ENCODE data around the gene MTCP1.
A peak's percentile ranks its signal among the peaks of the same experiment; 100 is the strongest.

MTCP1 gene, protein sequence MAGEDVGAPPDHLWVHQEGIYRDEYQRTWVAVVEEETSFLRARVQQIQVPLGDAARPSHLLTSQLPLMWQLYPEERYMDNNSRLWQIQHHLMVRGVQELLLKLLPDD

DNA sequence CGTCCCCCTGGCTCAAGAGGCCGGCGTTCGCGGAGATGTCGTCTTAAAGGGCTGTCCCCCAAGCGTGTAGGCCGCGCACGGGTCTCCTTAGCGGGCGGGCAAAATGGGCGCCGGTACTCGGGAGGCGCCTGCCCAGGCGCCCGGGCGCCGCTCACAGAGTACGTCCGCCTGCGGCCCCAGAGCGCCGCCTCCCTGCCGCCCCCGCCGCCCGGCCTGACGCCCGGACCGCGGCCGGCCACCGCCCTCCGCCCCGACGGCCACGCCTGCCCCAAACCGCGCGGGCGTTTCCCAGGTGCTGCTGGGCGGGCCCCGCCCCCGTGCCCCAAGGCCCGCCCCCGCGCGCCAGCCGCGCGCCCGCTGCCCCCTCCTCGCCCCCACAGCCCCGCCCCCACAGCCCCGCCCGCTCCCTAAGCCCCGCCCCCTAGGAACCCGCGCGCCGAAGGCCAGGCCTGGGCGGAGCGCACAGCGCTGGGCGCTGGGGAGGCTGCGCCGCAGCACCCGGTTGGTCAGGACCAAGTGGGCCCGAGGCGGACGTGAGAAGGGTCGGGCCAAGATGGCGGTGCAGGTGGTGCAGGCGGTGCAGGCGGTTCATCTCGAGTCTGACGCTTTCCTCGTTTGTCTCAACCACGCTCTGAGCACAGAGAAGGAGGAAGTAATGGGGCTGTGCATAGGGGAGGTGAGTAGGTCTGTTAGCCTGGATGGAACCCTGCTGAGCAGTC, at the start of gene MTCP1, which contains the start of the genes BRCC3 and CMC4:
MTCP1 (minus strand) TSS at position 162 of the 719 bp plus-strand sequence. CDS start 5,126 bp downstream, outside the sequence.
BRCC3 (plus strand) TSS at position 534 of the 719 bp plus-strand sequence; CDS start at position 554, 20 bp downstream.
CMC4 (minus strand) TSS at position 162 of the 719 bp plus-strand sequence. CDS start 7,113 bp downstream, outside the sequence.
- peak; percentile 84 for DNase-seq

DNA sequence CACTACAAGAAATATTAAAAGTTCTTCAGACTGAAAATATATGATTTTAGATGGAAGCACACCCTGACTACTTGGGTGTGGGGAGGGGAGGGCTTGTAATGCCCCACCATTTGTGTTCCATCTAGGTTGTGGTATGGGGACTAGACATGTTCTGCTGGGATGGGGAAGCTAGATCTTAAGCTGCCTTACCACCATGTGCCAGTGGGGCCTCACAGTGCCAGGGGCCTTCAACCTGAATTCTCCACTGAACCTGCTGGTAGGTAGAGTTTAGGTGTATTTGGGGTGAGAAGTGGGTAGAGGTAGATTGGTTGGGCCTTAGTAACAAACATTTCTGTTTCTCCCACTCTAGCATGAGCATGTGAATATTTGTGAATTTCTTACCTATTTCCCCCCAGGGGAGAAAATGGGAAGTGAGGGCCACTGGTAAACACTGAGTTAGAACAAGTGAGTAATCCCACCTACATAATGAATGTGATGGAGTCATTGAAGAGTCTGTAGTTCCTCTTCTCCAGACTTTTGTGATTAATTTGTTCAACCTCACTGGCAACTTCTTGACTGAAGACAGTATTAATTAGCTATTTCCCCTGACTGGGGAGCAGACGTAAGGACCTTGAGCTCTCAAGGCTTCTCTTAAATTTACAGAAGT, 44.4 kb upstream of the MTCP1 start:
- DNase-seq, result no peak

DNA sequence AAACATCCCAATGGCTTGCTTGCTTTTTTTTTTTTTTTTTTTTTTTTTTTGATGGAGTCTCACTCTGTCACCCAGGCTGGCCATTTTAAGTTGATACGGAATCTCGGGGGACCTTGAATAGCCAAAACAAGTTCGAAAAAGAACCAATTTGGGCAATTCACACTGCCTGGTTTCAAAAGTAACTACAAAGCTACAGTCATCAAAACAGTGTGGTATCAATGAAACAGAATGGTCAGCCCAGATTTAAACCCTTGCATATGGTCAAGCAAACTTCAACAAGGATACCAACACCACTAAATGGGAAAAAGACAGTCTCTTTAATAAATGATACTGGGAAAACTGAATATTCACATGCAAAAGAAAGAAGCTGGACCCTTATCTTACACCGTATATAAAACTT, 42.2 kb upstream of the MTCP1 start:
- DNase-seq, result no peak

DNA sequence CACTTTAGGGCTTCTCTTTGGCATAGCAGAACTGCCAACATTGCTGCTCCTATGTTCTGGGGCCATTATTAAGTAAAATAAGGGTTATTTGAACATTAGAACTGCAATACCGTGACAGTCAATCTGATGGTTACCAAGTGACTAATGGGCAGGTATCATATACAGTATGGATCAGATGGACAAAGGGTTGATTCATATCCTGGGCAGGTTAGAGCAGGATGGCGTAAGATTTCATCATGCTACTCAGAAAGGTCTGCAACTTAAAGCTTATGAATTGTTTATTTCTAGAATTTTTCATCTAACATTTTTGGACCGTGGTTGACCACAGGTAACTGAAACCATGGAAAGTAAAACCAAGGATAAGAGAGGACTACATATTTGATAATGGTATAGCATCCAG, 41.2 kb upstream of the MTCP1 start:
- no peak for DNase-seq

DNA sequence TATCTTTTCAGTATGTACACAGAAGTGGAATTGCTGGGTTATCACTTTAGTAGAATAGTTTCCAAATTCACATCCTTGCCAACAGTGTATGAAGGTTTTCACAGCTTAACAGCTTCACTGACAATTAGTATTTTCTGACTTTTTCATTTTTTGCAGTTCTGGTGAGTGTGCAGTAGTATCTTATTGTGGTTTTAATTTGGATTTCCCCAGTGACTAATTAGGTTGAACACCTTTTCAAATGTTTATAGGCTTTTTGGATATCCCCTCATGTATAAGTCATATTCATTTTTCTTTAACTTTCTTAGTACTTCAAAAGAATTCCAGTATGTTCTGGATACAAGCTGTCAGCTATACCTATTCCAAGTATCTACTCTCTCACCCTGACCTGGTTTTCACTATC, 37.5 kb upstream of the MTCP1 start:
- DNase-seq, result no peak

DNA sequence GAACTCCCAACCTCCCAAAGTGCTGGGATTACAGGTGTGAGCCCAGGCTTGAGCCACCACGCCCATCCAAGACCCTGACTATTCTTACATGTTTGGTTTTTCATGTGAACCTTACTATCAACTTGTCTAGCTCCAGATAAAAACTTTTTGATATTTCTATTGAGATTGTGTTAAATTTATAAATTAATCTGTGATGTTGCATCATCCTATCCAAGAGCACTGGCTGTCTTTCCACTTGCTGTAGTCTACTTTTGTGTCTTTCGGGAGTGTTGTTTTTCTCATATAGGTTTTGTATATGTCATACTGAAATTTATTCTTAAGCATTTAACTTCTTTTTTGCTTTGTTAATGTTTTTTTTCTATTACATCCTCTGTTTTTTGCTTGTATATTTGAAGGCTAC, 35.0 kb upstream of the MTCP1 start:
- DNase-seq, result no peak

DNA sequence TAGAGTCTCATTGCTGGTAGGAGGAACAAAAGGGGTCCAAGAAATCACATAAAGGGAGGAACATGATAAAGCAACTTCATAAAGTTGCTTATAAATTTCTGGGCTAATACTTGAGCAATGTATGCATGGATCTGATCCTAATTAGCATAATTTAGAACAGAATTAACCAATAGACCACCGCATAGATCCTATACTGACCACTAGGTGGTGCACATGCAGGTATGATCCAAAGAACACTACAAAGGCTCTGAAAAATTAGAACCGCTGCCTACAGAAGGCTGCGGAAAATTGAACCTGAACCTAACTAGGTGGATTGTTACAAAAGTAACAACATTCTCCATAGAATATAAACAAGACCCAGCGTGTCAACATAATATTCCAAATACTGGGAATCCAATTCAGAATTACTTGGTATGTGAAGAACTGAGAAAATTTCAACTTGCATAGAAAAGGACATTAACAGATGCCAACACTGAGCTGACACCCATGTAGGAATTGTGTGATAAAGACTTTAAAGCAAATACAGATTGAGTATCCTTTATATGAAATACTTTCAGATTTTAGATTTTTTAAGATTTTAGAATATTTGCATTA, 23.6 kb upstream of the MTCP1 start:
- no peak for DNase-seq

DNA sequence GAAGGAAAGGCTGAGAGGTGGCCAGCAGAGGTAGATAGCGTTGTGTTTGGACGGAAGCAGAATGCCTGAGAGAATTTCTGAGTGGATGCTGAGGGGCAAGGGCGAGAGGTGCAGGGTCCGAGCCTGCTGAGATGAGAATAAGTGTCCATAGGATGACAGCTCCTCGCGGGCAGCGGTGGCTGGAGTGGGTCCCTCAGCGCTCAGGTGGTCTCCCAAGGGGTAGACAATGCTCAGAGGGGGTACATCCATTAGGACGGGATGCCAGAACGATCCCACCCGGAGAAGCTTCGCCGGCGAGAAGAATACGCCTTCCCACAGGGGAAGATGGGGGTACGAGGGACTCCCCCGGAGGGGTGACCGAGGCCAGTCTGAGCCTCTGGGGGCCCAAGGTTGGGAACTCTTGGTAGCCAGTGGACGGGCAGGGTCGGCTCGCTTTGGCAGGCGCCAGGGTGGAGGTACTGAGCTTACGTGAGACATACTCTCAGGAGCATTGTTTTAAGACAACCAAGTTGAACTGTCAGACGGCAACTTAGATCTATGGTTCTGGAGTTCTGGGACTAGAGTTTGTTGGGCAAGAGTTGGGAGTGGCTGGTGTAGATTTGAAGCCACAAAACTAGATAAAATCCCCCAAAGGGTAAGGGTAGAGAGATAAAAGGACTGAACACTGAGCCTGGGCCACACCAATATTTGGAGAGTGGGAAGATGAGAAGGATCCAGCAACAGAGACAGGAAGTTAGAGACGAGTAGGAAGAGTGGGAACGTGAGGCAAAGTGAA, 16.2 kb upstream of the MTCP1 start:
- no peak for DNase-seq

DNA sequence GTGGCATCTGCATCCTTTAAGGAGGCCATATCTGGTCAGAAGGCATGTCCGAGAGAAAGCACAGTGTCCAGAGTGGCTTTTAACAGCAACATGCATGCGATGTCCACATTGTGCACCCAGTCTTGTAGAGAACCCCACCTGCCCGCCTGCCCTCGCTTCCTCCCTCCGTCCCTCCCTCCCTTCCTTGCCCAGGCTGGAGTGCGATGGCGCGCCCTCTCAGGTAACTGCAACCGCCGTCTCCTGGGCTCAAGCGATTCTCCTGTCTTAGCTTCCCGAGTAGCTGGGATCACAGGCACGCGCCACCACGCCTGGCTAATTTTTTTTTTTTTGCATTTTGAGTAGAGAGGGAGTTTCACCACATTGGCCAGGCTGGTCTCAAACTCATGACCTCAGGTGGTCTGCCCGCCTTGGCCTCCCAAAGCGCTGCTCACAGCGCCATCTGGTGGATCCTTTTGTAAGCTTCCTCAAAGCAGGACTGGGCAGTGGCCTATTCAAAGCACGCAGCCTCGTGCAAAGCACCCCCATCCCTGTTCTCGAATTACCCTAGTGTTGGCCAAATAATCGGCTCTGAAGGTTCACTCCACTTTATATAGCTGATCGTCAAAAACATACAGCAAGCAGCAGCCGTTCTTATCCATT, 15.4 kb upstream of the MTCP1 start:
- no peak for DNase-seq

DNA sequence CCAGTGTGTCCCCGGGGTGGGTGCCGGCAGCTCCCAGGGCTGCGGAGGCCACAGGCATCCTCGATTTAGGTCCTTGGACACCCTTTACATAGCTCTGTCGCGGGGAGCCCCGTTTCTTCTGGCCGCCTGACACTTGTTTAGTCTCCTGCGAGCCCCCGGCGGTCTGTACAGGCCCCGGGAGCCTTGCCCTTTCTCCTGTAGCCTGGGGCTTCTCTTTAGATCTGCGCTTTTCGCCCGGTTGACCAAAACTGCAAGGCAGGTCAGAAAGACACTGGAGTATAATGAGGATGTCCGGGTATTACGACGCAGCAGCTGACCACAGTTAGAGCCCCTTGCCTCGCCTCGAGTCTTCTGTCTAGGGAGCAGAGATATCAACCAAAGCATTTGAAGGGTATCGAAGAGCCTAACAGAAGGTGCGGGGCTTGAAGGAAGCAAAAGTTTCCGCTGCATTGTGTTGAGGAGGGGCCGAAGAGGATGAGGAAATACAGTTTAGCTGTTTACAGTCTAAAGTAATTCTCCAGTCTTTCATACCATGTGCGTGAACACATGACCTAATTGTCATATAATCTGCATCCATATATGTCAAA, 851 bp upstream of the MTCP1 start:
- DNase-seq, result no peak

DNA sequence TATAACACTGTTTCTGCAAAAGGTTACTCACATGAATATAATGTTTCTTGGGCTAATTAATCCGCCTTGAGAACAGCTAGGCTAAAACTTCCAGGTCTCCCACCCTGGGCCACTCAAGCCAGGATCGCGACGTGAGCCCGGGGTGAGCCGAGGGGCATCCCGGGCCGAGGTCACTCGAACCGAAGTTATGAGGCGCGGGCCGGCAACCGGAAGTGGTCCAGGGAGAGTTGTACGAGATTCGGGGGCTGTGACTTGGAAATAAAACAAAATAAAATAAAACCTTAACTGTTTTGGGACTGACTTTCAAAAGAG, 317 bp downstream of the MTCP1 start:
- no peak for DNase-seq

DNA sequence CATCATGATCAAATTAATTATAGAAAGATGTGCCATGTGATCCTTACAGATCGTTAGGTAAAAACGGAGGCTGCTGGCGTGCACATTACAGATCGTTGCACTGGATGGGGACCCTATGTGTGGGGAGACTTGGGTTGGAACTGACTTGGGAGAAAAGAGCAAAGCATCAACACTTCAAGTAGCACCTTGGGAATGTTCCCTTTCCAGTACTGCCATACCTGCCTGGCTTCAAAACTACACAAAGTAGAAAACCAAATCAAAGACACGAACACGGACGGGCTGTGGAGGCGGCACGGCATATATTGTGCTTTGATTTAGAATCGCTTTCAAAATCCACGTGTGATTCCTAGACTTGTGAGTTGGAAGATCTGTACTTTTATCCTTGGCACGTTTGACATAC, 898 bp downstream of the MTCP1 start:
- DNase-seq, result no peak

DNA sequence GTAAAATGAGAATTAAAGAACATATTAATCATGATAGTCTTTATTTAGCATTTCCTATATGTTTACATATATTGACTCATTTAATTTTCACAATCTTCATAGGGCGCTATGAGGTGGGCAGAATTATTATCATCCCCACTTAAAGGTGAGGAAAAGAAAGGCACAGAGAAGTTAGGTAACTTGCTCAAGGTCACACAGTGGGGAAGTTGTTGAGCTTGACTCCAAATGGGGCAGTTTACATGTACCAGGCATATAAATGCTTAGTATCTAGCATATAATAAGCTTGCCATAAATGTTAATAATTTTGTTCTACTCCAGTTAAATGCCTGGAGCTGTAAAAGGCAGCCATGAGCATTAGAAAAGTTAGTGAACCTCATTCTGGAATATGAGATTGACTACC, 1.5 kb downstream of the MTCP1 start:
- DNase-seq, result no peak

DNA sequence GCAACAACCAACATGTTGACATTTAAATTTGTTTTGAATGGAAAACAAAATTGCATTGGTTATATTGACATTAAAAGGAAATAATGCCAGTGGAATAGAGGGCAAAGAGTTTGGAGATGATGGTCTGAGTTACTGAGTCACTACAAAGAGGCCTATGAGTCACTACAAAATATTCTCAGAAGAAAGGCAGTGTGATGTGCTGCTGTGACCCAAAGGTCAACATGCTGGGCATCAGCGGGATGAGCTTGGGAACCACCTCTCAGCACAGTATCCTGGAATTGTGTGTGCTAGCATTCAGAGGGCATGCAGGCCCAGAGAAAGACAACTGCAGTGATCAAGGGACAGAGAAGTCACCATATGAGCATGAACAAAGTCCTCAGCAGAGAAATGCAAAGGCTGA, 2.8 kb downstream of the MTCP1 start:
- no peak for DNase-seq

DNA sequence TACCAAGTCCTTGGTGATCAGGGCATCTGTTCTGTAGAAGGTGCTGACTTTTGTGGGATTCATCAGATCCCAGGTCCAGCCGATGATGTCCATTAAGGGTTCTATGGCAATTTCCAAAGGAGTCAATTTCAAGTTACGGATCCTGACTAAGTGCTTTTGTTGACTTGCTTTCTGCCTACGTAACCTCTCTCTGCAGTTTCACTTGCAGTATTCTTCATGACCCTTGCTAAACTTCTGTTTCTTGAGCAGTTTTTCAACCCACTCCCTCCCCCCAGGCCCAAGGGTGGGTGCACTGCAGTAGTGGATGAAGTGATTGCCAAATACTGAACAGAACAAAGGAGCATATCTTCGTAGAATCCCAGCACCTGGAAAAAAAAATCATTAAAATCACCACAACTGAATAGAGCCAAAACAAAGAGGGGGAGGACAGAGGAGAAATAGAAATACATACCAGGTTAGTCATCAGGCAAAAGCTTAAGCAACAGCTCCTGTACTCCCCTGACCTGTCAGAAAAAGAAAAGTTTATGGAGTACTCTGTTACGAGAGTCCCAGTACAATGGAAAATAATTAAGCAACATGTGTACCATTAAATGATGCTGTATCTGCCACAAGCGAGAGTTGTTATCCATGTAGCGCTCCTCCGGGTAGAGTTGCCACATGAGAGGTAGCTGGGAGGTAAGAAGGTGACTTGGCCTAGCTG, 5.8 kb downstream of the MTCP1 start:
- no peak for DNase-seq

DNA sequence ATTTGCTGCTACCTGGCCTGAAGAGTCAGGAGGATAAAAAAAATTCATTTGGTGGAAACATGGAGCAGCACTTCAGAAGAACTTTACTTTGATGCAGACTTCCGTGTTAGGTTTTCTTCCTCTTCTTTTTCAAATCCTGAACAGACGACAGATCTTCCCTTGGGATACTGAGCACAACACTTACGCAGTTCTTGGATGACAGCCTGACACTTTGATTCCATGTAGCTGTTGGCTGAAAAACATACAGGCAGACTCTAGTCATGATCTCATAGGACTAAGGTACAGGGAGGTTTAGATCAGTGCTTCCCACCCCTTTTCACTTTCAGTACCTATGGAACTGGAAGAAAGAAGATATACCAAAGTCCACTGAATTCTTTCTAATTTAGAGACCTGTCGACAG, 9.2 kb downstream of the MTCP1 start:
- DNase-seq, result no peak

DNA sequence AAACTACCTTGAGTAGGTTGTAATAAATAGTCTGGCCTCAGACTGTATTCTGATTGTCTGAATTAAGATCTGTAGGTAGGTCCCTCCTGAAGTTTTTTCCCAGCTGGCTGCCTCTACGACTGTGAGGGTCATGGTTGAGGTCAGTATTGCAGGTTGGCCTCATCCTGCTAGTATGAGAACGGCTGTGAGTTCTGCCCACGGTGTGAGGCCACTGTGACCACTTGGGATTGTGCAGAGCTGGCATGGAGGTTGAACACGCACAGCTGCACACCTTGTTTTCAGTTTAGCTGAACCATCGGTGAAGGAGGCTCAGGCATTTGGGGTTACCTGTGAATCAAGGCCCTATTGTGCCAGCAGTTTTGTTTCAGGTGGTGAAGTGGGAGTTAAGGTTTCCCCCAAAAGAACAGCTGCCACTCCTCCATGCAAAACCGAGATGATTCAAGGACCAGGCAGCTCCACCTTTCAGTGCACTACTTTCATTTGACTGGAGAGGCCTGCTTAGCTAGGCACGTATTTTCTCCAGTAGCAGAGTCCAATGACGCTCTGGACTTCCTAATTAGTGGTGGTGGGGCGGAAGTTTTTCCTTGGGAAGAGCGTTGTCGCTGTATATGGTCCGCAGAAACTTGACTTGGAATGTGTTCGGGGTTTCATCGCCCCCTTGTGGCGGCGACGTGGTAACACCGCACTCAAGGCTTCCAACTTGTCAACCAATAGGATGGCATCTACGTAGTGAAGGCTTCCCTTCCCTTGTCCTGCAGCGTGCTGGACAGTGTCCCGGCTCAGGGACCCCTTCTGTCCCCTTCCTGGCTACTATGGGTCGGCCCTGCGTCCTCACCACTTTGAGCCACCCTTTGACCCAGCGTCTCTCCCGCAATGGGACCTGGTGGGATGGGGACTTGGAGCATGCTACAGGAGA, 13.8 kb downstream of the MTCP1 start:
- peak; percentile 59 for DNase-seq

DNA sequence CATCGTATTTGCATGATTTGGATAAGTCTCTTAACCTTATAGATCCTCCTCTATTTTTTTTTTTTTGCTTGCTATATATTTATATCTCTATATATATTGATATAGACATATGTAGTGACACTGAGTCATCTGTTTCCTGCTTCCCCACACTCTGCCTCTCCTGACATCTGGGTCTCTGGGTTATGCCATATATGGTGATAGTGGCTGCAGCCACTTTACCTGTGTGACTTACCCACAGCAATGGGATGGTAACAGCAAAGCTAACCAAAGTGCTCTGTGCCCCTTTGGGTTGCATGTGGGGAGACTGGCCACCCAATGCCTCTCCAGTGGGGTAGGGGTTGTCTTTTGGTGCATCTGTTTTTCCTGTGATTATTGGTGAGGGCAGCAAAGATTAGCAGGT, 14.5 kb downstream of the MTCP1 start:
- DNase-seq, result no peak

DNA sequence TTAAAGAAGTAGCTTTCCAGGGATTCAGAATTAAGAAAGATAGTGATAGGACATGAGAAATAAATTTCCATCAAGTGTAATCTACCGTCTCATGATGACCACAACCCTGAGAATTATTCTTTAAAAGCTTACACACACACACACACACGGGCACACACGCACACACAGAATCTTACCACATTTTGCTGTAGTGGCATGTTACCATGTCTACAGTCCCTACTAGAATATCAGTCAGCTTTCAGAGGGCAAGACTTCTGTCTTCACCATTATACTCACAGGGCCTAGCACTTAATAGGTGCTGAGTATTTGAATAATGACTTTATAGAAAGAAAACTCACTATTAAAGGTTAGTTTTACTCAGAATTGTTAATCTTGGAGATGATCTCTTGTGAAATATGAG, 15.4 kb downstream of the MTCP1 start:
- no peak for DNase-seq

DNA sequence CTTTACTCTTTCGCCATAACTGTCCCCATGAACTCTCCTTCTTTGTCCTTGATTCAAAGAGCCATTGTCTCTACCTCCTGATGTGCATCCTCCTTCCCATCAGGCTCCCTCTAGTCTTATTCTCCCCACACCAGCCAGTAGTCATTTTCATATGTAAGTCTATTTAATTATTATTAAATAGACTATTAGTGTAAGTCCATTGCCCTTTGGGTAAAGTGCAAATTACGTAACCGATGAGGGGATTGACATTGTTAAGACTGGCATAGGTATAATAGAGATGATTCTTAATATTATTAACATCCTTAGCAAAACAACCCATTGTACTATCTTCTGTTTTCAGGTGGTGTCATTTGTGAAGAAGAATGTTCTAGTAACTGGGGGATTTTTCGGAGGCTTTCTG, 16.7 kb downstream of the MTCP1 start:
- no peak for DNase-seq

DNA sequence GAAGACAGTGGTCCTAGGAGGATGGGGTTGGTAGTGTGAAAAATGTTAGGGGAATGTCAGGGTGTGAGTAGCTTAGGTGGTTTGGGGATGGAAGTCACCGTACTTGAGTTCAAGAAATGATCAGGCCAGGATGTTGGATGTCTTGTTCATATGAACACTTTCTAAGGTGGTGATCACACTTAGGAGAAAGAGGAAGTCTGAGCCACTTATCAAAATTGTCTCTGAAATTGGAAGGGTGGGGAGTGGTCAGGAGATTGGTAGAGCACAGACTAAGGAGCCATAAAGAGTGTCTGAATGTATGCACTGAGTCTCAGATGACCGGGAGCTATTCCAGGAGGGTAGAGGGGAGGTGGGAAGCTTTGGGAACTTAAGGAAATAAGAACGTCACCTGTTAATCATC, 17.3 kb downstream of the MTCP1 start:
- DNase-seq, result no peak
